Hypothalamus (tissue), 51 donors: ENCODE results near the gene TIMM50.

Source experiments
- DNase-seq, 51 donors: peaks; one replicate each; lab custom pipeline; 2025; lab: John Stamatoyannopoulos, UW

The TIMM50 gene

GRCh38 chr19:39524495-39524894 lies 43.9 kb downstream of the TIMM50 start:
- no peak for DNase-seq

DNA sequence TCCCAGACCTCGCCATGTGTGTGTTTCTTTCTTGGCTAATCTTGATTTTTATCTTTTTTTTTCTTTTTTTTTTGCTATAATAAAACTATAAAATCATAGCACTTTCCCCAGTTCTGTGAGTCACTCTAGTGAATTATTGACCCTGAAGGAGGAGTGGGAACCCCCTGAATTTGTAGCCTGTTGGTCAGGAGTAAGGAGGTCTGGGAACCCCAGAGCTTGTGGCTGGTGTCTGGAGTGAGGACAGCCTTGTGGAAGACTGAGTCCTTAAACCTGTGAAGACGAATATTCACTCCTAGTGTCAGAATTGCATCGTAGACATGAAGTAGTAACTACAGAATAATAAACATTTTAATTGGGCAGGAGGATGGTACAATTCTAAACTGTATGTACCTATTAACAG lies 44.6 kb downstream of the TIMM50 start:
- no peak for DNase-seq

DNA sequence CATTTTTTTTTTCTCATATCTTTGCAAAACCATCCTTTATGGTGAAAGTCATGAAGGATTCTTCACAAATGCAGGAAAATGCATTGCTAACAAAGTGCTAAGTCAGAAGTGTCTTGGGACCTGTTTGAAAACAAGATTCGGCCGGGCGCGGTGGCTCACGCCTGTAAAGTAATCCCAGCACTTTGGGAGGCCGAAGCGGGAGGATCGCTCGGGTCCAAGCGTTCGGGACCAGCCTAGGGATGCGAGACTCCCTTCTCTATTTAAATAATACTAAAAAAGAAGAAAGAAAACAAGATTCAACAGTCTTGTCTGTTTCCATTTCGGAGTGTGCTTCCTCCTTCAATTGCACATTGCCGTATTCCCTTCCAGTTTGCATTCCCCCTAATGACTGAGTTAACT lies 51.2 kb downstream of the TIMM50 start:
- DNase-seq, result no peak

GRCh38 chr19:39532233-39533002 lies 51.8 kb downstream of the TIMM50 start, which contains the start of gene EID2B:
Gene EID2B, minus strand, starts transcription at chr19:39532852. Its CDS starts 50 bp downstream, at chr19:39532802.
- DNase-seq, result peak; percentile 50 to 95 (median 89)

- DNase-seq, result no peak
These were observed 52.4 kb downstream of the TIMM50 start for GRCh38 chr19:39533003-39533512.

DNA sequence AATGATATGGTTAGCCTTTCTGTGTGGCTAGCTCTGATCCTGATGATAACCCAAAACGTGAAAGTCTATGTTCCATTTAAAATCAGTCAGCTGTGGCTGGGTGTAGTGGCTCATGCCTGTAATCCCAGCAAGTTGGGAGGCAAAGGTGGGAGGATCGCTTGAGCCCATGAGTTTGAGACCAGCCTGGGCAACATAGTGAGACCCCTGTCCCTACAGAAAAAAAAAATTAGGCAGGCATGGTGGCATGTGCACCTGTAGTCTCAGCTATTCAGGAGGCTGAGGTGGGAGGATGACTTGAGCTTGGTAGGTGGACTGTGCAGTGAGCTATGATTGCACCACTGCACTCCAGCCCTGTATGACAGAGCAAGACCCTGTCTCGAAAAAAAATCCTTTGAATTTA lies 53.2 kb downstream of the TIMM50 start:
- DNase-seq, result no peak

GRCh38 chr19:39539165-39539517 lies 58.5 kb downstream of the TIMM50 start:
- no peak for DNase-seq

DNA sequence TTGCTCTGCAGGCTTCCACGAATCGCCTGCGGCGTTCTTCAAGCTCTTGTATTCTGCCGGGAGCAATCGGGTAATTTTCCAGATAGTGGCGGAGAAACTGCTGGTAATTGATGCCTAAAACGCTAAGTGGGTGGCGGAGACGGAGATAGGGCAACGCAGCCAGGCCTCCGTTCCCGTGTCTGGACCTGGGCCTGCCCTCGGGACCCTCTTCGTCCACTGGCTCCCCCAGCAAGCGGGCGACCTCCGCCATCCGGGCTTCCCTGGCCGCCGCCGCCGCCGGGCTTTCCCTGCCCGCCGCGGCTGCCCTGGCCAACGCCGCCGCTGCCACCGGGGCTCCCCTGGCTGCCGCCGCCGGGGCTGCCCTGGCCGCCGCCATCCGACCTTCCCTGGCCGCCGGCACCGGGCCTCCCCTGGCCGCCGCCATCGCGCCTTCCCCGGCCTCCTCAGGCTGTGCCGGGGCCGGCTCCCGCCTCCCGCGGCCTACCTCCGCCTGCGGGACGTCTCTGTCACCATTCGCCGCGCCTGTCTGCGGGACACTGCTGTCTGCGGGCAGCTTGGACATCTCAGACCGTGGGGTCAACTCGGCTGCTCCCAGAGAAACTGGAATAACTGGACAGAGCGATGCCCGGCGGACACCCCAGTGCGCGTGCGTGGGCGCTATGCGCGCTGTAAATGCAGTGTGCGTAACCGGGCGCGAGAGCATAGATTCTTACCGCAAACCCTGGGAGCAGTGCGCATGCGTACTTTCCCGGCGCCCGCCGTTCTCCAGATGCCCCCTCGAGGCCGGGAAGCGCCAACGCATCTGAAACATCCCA lies 59.1 kb downstream of the TIMM50 start, which contains the start of gene EID2:
Gene EID2, minus strand, starts transcription at position 644 of the 815 bp plus-strand sequence. Its CDS starts 82 bp downstream, at position 562.
- DNase-seq, result peak; percentile 62 to 97 (median 92)

DNA sequence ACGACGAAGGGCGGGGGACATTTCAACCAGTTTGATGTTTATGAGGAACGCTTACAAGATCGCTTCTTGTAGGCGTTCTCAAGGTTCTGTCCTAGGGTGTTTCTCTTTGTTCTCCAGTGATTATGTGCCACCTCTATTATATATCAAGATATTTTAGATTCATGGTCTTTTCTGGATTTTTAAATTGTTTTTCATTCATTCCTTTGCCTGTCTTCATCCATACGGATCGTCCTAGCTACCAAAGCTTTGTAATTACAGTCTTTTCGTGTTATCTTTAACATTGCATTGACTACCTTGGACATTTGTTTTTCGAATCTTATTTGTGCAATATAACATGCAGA lies 59.7 kb downstream of the TIMM50 start:
- no peak for DNase-seq
